SK-N-MC (cell line): ENCODE results near the gene ACOT4.
"Not testable (repeated sequence)": the region's sequence is repeated elsewhere in the genome, so short reads cannot be mapped to it uniquely, and the experiment has no call there.

Source experiments
- DNase-seq: peaks from one replicate; pipeline ENCODE4 v3.0.0-alpha.2; 2011; ENCODE audit warnings: low read depth, low spot score
- H3K27ac ChIP-seq: fragments of 200-600 bp; sonication (generic); 2 replicates; pipeline ENCODE4 v1.5.1; 2016; ENCODE audit warnings: mixed run types
- H3K36me3 ChIP-seq: fragments of 200-600 bp; sonication (generic); 2 replicates; pipeline ENCODE4 v1.6.1; 2017; ENCODE audit warnings: antibody characterized with exemption, low read length, mixed read lengths; ENCODE audit not compliant: insufficient read depth
- H3K4me3 ChIP-seq: fragments of 200-600 bp; sonication (generic); 2 replicates; pipeline ENCODE4 v1.5.1; 2016
- H3K9ac ChIP-seq: fragments of 200-600 bp; sonication (generic); 2 replicates; pipeline ENCODE4 v1.8.0; 2017; ENCODE audit warnings: mixed run types, mixed read lengths; ENCODE audit not compliant: insufficient read length
- H3K9me3 ChIP-seq: fragments of 200-600 bp; sonication (generic); 2 replicates; pipeline ENCODE4 v1.6.1; 2017; ENCODE audit warnings: low read depth, mild to moderate bottlenecking, antibody characterized with exemption, low read length, moderate library complexity, mixed read lengths
- EZH2 ChIP-seq: fragments of 200-600 bp; sonication (generic); IDR thresholded peaks from one replicate; pipeline ENCODE4 v1.6.1; 2017; ENCODE audit warnings: antibody characterized with exemption
- FOXP2 ChIP-seq: optimal IDR thresholded peaks from 2 replicates; pipeline ENCODE3; 2011; ENCODE audit warnings: mild to moderate bottlenecking, moderate library complexity; ENCODE audit not compliant: insufficient read depth; ENCODE audit errors: extremely low read length, control extremely low read depth
- POLR2AphosphoS5 ChIP-seq: IDR thresholded peaks from 2 replicates; pipeline ENCODE4 v1.6.1; 2012; ENCODE audit warnings: mild to moderate bottlenecking, low read depth, low read length, borderline replicate concordance

The ACOT4 gene

GRCh38 chr14:73567358-73567757 is 24.3 kb upstream of the ACOT4 start:
- no peak overlapping the region for H3K9ac ChIP-seq
- H3K9me3 ChIP-seq: no peaks in the 10 kb centered on the region
- no peak for DNase-seq
- no peaks in the 10 kb centered on the region for H3K36me3 ChIP-seq
- no peak overlapping the region for H3K27ac ChIP-seq
- TF ChIP-seq FOXP2 (no peak), EZH2 (no peak), POLR2AphosphoS5 (no peak)
- H3K4me3 ChIP-seq: no peak overlapping the region

DNA sequence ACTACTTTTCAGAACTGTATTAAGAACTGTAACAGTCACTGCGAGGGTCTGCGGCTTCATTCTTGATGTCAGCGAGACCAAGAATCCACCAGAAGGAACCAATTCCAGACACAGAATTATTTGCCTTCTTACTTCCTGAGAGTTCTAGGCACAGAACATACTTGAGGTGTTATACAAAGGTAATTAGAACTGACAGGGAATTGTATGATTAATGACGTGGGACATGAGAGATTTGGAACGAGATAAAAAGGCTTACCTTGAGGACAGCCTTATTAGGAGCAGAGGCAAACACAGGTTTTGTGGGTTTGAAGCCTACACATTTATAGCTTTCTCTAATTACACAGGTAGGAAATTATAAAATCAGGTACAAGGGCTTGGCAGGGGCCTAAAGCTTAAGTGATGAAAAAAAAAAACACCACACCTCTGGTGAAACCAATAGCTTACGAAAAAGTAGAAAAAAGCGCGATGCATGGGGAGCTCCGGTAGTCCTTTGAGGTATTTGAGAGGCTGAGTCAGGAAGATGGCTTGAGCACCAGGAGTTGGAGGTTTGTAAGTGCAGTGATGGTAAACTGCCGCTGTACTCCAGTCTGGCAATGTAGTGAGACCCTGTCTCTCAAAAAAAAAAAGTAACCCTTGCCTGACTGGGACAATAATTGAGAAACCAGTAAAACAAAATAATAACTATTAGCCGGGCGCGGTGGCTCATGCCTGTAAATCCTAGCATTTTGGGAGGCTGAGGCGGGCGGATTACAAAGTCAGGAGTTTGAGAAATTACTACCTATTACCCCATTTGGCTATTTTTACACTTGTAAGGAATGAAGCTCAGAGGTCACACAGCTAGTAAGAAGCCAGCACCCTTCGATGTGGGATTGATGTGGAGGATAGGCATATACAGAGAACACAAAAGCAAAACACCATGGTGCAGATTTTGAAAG is 23.5 kb upstream of the ACOT4 start:
- DNase-seq: no peak
- Histone ChIP-seq H3K36me3 (no peaks in the 10 kb centered on the region), H3K9me3 (no peaks in the 10 kb centered on the region), H3K4me3 (peak overlapping the region; percentile 79), H3K27ac (no peak overlapping the region; the same call in 1 of the 2 replicates), H3K9ac (peak overlapping the region; percentile 79)
- TF ChIP-seq POLR2AphosphoS5 (no peak), FOXP2 (no peak), EZH2 (no peak)

GRCh38 chr14:73568886-73569184 is 22.8 kb upstream of the ACOT4 start:
- not testable (repeated sequence) for H3K9me3 ChIP-seq, DNase-seq, H3K36me3 ChIP-seq
- peak overlapping the region; percentile 79 for H3K9ac ChIP-seq
- H3K4me3 ChIP-seq: peak overlapping the region; percentile 79
- peak overlapping the region; percentile 54; the same call in 1 of the 2 replicates for H3K27ac ChIP-seq

DNA sequence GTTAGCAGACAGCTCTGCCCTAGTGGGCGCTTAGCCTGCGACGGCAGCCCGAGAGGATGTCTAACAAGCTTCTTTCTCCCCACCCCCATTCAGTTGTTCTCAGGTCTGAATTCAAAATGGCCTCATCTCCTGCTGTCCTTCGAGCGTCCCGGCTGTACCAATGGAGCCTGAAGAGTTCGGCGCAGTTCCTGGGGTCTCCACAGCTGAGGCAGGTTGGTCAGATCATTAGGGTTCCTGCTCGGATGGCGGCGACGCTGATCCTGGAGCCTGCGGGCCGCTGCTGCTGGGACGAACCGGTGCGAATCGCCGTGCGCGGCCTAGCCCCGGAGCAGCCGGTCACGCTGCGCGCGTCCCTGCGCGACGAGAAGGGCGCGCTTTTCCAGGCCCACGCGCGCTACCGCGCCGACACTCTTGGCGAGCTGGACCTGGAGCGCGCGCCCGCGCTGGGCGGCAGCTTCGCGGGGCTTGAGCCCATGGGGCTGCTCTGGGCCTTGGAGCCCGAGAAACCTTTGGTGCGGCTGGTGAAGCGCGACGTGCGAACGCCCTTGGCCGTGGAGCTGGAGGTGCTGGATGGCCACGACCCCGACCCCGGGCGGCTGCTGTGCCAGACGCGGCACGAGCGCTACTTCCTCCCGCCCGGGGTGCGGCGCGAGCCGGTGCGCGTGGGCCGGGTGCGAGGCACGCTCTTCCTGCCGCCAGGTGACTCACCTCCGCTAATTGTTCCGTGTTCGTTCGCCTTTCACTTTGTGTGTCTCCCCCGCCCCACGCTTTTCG is 22.3 kb upstream of the ACOT4 start, which contains the start of gene ACOT2:
Gene ACOT2, plus strand, starts transcription at position 29 of the 774 bp plus-strand sequence. Its CDS starts 28 bp downstream, at position 57.
- not testable (repeated sequence) for H3K36me3 ChIP-seq, H3K9me3 ChIP-seq
- Histone ChIP-seq H3K4me3 (peak within 1 kb of the TSS; percentile 79), H3K9ac (peak within 1 kb of the TSS; percentile 79), H3K27ac (peak within 1 kb of the TSS; percentile 54)
- peak; percentile 8 for DNase-seq

DNA sequence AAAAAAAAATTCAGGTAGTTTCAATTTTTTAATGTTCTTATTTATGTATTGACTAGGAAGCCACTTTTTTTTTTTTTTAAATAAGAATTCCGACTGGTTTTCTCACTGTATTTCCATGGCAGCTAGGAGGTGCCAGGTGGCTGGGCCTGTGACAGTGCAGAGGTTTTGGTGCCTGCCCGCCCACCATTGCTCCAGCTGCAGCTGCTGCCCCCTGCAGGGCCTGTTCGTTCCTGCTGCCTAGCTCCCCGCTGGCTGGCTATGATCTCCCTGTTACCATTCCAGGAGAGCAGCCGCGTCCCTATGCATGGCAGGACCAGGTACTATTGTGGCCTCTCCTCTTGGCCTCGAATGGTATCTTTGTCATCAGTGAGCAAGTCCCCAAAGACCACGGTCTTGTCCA is 20.8 kb upstream of the ACOT4 start:
- H3K36me3 ChIP-seq, H3K9ac ChIP-seq, H3K27ac ChIP-seq, H3K4me3 ChIP-seq, DNase-seq, H3K9me3 ChIP-seq: not testable (repeated sequence)

DNA sequence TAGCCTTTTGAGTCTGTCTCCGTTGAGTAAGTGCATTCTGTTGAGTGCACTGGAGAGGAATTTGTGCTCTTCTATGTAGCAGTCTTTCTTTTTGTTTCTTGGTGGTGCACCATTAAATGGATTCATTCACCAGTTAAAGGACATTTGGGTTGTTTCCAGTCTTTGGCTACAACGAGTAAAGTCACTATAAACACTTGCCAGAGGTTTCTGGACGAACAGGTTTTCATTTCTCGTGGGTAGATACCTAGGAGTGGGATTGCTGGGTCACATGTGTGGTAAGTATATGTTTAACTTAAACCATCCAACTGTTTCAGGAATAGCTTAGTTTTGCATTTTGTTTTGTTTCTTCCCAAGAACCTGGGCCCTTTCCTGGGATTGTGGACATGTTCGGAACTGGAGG is 18.6 kb upstream of the ACOT4 start:
- not testable (repeated sequence) for H3K9me3 ChIP-seq, DNase-seq, H3K36me3 ChIP-seq, H3K9ac ChIP-seq, H3K27ac ChIP-seq, H3K4me3 ChIP-seq

GRCh38 chr14:73573740-73574139 is 17.9 kb upstream of the ACOT4 start:
- not testable (repeated sequence) for H3K27ac ChIP-seq, H3K4me3 ChIP-seq, DNase-seq, H3K9me3 ChIP-seq, H3K9ac ChIP-seq, H3K36me3 ChIP-seq

GRCh38 chr14:73574251-73574650 is 17.4 kb upstream of the ACOT4 start:
- not testable (repeated sequence) for DNase-seq, H3K9me3 ChIP-seq, H3K36me3 ChIP-seq, H3K4me3 ChIP-seq, H3K9ac ChIP-seq, H3K27ac ChIP-seq

GRCh38 chr14:73576391-73576790 is 15.3 kb upstream of the ACOT4 start:
- DNase-seq: no peak
- Histone ChIP-seq H3K9ac (no peak overlapping the region), H3K9me3 (no peaks in the 10 kb centered on the region), H3K27ac (no peak overlapping the region), H3K36me3 (peaks cover 4% of the 10 kb centered on the region; the same call in 1 of the 2 replicates), H3K4me3 (no peak overlapping the region)
- no peak for TF ChIP-seq POLR2AphosphoS5
- no peak for TF ChIP-seq EZH2
- TF ChIP-seq FOXP2: no peak

GRCh38 chr14:73577214-73577613 is 14.5 kb upstream of the ACOT4 start:
- H3K9ac ChIP-seq, DNase-seq, H3K27ac ChIP-seq, H3K4me3 ChIP-seq, H3K9me3 ChIP-seq, H3K36me3 ChIP-seq: not testable (repeated sequence)

DNA sequence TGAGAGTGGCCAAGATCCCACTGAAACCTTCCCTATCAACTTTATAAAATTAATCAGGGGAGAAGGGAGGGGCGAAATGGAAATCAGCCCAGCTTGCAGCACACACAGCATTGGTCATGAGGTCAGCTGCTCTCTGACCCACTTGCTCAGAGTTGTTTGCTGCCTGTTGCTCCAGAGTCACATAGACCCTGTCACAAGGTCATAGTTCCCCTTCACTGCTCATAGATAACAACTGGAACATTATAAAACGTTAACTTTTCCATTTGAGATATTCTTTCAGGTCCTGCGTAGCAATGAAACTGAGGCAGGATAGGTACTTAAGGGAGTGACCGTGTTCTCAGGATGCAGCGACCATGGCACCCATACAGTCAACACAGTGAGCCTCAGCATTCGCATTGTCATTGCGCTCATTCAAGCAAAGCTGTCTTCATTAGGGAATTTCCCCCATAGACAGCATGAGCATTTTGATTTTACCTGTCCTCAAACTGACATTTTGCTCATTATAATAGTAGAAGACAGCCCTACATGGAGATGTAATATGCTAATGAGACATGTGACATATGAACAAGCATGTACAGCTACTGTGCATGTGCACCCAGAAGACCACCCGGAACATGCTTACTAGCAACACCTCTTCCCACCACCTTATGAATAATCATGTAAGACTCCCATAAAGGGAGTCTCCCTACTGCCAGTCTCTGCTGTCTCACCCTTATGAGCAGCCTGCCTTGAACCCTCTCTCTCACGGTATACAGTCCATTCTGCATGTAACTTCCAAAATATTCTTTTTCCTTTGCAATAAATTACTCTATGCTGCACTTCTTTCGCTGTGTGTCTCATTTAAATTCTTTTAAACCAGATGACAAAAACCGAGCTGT is 9.3 kb upstream of the ACOT4 start:
- not testable (repeated sequence) for DNase-seq, H3K9ac ChIP-seq, H3K9me3 ChIP-seq, H3K36me3 ChIP-seq, H3K27ac ChIP-seq, H3K4me3 ChIP-seq
